HG02970 (cell line): Measurements from ENCODE around the gene ZCCHC14.

Experiments
- ATAC-seq: cut with Tn5 transposase; IDR thresholded peaks from one replicate; pipeline ENCODE4 v1.9.1; 2021; ENCODE audit warnings: mild to moderate bottlenecking, moderate library complexity, moderate number of reproducible peaks; ENCODE audit not compliant: unreplicated experiment, low FRiP score

The ZCCHC14 gene

GRCh38 chr16:87463722-87464690 is 28.8 kb downstream of the ZCCHC14 start:
- no peak for ATAC-seq

GRCh38 chr16:87461466-87461991 is 31.3 kb downstream of the ZCCHC14 start:
- no peak for ATAC-seq

GRCh38 chr16:87460936-87461335 is 31.9 kb downstream of the ZCCHC14 start:
- no peak for ATAC-seq

- no peak for ATAC-seq
These were observed 33.0 kb downstream of the ZCCHC14 start for GRCh38 chr16:87459833-87460232.

- ATAC-seq: no peak
These were observed 33.8 kb downstream of the ZCCHC14 start for GRCh38 chr16:87459027-87459426.

- no peak for ATAC-seq
These were observed 34.4 kb downstream of the ZCCHC14 start for GRCh38 chr16:87458424-87458915.

- no peak for ATAC-seq
These were observed 35.0 kb downstream of the ZCCHC14 start for GRCh38 chr16:87457709-87458423.

GRCh38 chr16:87457061-87457611 is 35.7 kb downstream of the ZCCHC14 start:
- ATAC-seq: no peak

- ATAC-seq: no peak
These were observed 38.4 kb downstream of the ZCCHC14 start for GRCh38 chr16:87454391-87454790.

- ATAC-seq: no peak
These were observed 39.5 kb downstream of the ZCCHC14 start for GRCh38 chr16:87453326-87453725.

- no peak for ATAC-seq
These were observed 41.1 kb downstream of the ZCCHC14 start for GRCh38 chr16:87451563-87452210.

- ATAC-seq: no peak
These were observed 44.0 kb downstream of the ZCCHC14 start for GRCh38 chr16:87448866-87449265.

- ATAC-seq: no peak
These were observed 45.5 kb downstream of the ZCCHC14 start for GRCh38 chr16:87447323-87447722.

- ATAC-seq: no peak
These were observed 46.3 kb downstream of the ZCCHC14 start for GRCh38 chr16:87446479-87446878.

GRCh38 chr16:87445486-87445885 is 47.3 kb downstream of the ZCCHC14 start:
- no peak for ATAC-seq

- ATAC-seq: no peak
These were observed 48.9 kb downstream of the ZCCHC14 start for GRCh38 chr16:87443964-87444363.

- ATAC-seq: no peak
These were observed 49.8 kb downstream of the ZCCHC14 start for GRCh38 chr16:87443016-87443415.

- no peak for ATAC-seq
These were observed 50.2 kb downstream of the ZCCHC14 start for GRCh38 chr16:87442581-87442966.

- no peak for ATAC-seq
These were observed 50.8 kb downstream of the ZCCHC14 start for GRCh38 chr16:87441886-87442580.

GRCh38 chr16:87439926-87440325 is 52.9 kb downstream of the ZCCHC14 start:
- no peak for ATAC-seq
